Fibroblast of the conjunctiva (primary cell): ENCODE results near the gene PLXDC1.

Source experiments
- DNase-seq: peaks from one replicate; pipeline ENCODE4 v3.0.0-alpha.2; 2010; ENCODE audit warnings: low read depth

Gene PLXDC1

GRCh38 chr17:39014795-39015545 lies 136.5 kb downstream of the PLXDC1 start:
- DNase-seq, result no peak

- DNase-seq, result no peak
Observed at GRCh38 chr17:39014044-39014794, 137.2 kb downstream of the PLXDC1 start.
